CD4-positive, alpha-beta T cell (primary cell): Measurements from ENCODE around the gene TOMM5. TPM values are rescaled to one million over a fixed set of nuclear protein-coding genes. Genes with fewer than 3 reads are reported as not detected.

Source experiments
- ATAC-seq: fragments of 200-7000 bp; cut with Tn5 transposase; one replicate; pipeline ENCODE4 v1.10.0; 2022; ENCODE audit warnings: mild to moderate bottlenecking; ENCODE audit not compliant: poor library complexity
- CTCF ChIA-PET: fragments of 350-600 bp; sonication (Branson Sonifier 250); formaldehyde crosslinking; loops from one replicate; lab custom pipeline; 2021; ENCODE audit warnings: antibody characterized with exemption, inconsistent platforms; lab: Charles Lee
- POLR2A ChIA-PET: fragments of 350-600 bp; sonication (Branson Sonifier 250); formaldehyde crosslinking; loops from one replicate; lab custom pipeline; 2021; ENCODE audit warnings: antibody characterized with exemption, inconsistent platforms; lab: Charles Lee
- DNase-seq, 14 experiments: peaks; one replicate each; pipeline ENCODE4 v3.0.0-alpha.2; 2013 to 2020; ENCODE audit warnings: mixed read lengths in 2 of 14
- H3K27ac ChIP-seq, 2 donors: one replicate each; pipeline versions ENCODE4 v1.5.1 to v1.7.0; 2013; ENCODE audit warnings: low read length in 2 of 2, low read depth in 1 of 2, mild to moderate bottlenecking in 1 of 2
- H3K27me3 ChIP-seq, 2 experiments: 1 replicate in 1 of 2; 2 replicates in 1 of 2; pipeline versions ENCODE4 v1.6.1 to v1.7.0; 2013; ENCODE audit warnings: low read length in 2 of 2, control low read depth in 1 of 2, mild to moderate bottlenecking in 1 of 2, moderate library complexity in 1 of 2; ENCODE audit not compliant: insufficient read depth in 2 of 2, control insufficient read depth in 1 of 2
- H3K36me3 ChIP-seq: one replicate; pipeline ENCODE4 v1.6.1; 2013; ENCODE audit warnings: low read length, control low read depth; ENCODE audit not compliant: insufficient read depth
- H3K4me1 ChIP-seq: one replicate; pipeline ENCODE4 v1.6.1; 2013; ENCODE audit warnings: low read length, control low read depth; ENCODE audit not compliant: insufficient read depth
- H3K4me3 ChIP-seq: one replicate; pipeline ENCODE4 v1.5.1; 2013; ENCODE audit warnings: mild to moderate bottlenecking, low read length, moderate library complexity
- H3K9me3 ChIP-seq, 2 experiments: 1 replicate in 1 of 2; 2 replicates in 1 of 2; pipeline versions ENCODE4 v1.6.1 to v1.7.0; 2013; ENCODE audit warnings: low read length in 2 of 2, mild to moderate bottlenecking in 2 of 2, control low read depth in 1 of 2, moderate library complexity in 1 of 2; ENCODE audit not compliant: control insufficient read depth in 1 of 2, insufficient read depth in 1 of 2
- H3K27ac Mint-ChIP-seq: one replicate; pipeline ENCODE4 v1.8.0; 2020; ENCODE audit warnings: mixed read lengths
- H3K27me3 Mint-ChIP-seq: one replicate; pipeline ENCODE4 v1.8.0; 2021; ENCODE audit warnings: mixed read lengths
- H3K36me3 Mint-ChIP-seq: one replicate; pipeline ENCODE4 v1.8.0; 2021; ENCODE audit warnings: low read depth, mixed read lengths
- H3K4me1 Mint-ChIP-seq: one replicate; pipeline ENCODE4 v1.8.0; 2021; ENCODE audit warnings: low read depth, mixed read lengths
- H3K4me3 Mint-ChIP-seq: one replicate; pipeline ENCODE4 v1.8.0; 2020; ENCODE audit warnings: mild to moderate bottlenecking, mixed read lengths
- H3K9me3 Mint-ChIP-seq: one replicate; pipeline ENCODE4 v1.8.0; 2020; ENCODE audit warnings: mixed read lengths
- intact Hi-C, 2 experiments: fragments of 100-400 bp; cut with DNase I in 1 of 2; cut with micrococcal nuclease in 1 of 2; formaldehyde crosslinking; loops; one replicate each; pipeline versions ENCODE4 v1.15.1 to v1.9.0; 2023 to 2025; cut with DNase I, micrococcal nuclease
- total RNA-seq, 174 experiments: library from RNA in 2 of 174; stranded (reverse) in 2 of 174; gene quantifications; one replicate each; pipeline ENCODE4 v1.2.3 and lab custom pipeline; 2021 to 2026
- TF ChIP-seq, protein P1 (sequence below): fragments of 200-600 bp; IDR thresholded peaks from one replicate; pipeline ENCODE4 v1.8.0; 2022; ENCODE audit warnings: antibody characterized with exemption, mild to moderate bottlenecking

Gene TOMM5
- total RNA-seq, 2 experiments from 2014 or later = 31.4 to 35.3 TPM

DNA sequence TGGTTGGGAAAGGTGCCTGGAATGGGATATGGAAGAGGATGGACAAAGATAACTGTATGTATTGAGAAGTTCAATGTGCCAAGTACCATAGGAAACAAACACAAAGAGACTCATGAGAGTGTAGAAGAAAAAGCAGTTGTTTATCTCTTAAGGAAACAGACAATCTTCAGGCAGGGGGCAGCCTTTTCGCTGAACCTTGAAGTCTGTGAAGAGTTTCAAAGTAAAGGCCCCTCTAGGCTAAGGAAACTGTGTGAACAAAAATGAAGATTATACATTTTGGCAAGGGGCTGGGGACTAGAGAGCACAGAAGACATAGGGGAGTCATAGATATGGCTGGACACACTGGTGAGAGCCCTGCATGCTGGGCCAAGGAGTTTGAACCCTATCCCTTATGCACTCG lies 30.9 kb upstream of the TOMM5 start:
- Histone ChIP-seq H3K4me3 (no peak overlapping the region), H3K4me1 (no peaks in the 10 kb centered on the region), H3K27me3 (no peaks in the 10 kb centered on the region), H3K36me3 (no peaks in the 10 kb centered on the region), H3K9me3 (no peaks in the 10 kb centered on the region), H3K27ac (no peak overlapping the region)
- POLR2A ChIA-PET = no interaction called here
- Mint-ChIP-seq H3K9me3 (no peaks in the 10 kb centered on the region), H3K4me1 (no peaks in the 10 kb centered on the region), H3K27ac (no peak overlapping the region), H3K4me3 (no peak overlapping the region), H3K36me3 (no peaks in the 10 kb centered on the region), H3K27me3 (peaks cover 6% of the 10 kb centered on the region)
- CTCF ChIA-PET = no interaction called here
- DNase-seq (no peak), ATAC-seq (no peak)
- TF ChIP-seq, protein P1, sequence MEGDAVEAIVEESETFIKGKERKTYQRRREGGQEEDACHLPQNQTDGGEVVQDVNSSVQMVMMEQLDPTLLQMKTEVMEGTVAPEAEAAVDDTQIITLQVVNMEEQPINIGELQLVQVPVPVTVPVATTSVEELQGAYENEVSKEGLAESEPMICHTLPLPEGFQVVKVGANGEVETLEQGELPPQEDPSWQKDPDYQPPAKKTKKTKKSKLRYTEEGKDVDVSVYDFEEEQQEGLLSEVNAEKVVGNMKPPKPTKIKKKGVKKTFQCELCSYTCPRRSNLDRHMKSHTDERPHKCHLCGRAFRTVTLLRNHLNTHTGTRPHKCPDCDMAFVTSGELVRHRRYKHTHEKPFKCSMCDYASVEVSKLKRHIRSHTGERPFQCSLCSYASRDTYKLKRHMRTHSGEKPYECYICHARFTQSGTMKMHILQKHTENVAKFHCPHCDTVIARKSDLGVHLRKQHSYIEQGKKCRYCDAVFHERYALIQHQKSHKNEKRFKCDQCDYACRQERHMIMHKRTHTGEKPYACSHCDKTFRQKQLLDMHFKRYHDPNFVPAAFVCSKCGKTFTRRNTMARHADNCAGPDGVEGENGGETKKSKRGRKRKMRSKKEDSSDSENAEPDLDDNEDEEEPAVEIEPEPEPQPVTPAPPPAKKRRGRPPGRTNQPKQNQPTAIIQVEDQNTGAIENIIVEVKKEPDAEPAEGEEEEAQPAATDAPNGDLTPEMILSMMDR = no peak
- intact Hi-C loops = no loop called here

- Histone ChIP-seq H3K9me3 (no peaks in the 10 kb centered on the region), H3K4me3 (no peak overlapping the region), H3K36me3 (no peaks in the 10 kb centered on the region), H3K27ac (no peak overlapping the region), H3K4me1 (peaks cover 3% of the 10 kb centered on the region), H3K27me3 (no peaks in the 10 kb centered on the region)
- H3K4me1 Mint-ChIP-seq = no peaks in the 10 kb centered on the region
- no peak for DNase-seq
- no peak overlapping the region for H3K4me3 Mint-ChIP-seq
- TF ChIP-seq, protein P1 = no peak
- ChIA-PET CTCF (no interaction called here), POLR2A (no interaction called here)
- ATAC-seq = no peak
- H3K36me3 Mint-ChIP-seq = no peaks in the 10 kb centered on the region
- no peak overlapping the region for H3K27ac Mint-ChIP-seq
- H3K9me3 Mint-ChIP-seq = no peaks in the 10 kb centered on the region
- H3K27me3 Mint-ChIP-seq = peaks cover 6% of the 10 kb centered on the region
- intact Hi-C loops = no loop called here
These were observed 30.1 kb upstream of the TOMM5 start for GRCh38 chr9:37622462-37622861.

DNA sequence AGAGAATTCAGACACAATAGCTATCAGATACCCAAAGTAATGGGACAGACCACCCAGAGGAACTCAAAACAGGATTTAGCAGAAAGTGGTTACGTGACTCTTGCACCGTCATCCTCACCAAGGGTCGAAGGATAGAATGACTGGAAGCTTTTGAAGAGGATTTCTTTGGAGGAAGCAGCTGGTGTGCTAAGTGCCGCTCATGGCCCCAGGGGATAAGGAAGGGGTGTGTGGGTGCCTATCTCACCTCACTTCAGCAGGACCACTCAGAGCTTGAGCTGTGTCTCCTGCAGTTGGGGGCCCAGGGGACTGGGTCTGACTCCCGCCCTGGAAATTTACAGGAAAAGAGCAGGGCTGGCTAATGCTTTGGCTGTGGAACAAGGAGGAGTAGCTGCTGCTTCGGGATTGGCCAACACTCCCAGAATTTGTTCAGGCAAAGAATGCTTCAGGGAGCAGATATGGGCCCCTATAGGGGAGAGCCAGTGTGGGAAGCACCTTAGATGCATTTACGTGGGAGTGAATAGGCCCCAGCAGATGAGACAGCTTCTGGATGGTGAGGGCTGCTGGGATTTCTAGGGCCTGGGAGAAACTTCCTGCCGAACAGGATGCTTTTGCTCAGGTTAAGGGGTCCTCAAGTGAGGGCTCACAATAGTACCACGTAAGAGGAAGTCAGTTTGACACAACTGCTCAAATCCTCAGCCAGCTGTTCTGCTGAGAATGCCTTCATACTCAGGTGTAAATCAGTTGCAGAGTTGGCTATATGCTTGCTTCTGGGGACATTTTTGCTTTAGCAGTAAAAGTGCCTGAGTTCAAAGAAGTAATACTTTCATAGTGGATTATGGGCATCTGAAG lies 29.1 kb upstream of the TOMM5 start:
- Mint-ChIP-seq H3K27ac (no peak overlapping the region), H3K9me3 (no peaks in the 10 kb centered on the region), H3K4me1 (no peaks in the 10 kb centered on the region), H3K36me3 (no peaks in the 10 kb centered on the region), H3K4me3 (no peak overlapping the region), H3K27me3 (peaks cover 6% of the 10 kb centered on the region)
- ChIA-PET POLR2A (no interaction called here), CTCF (no interaction called here)
- Histone ChIP-seq H3K4me1 (peaks cover 3% of the 10 kb centered on the region), H3K27me3 (no peaks in the 10 kb centered on the region), H3K36me3 (no peaks in the 10 kb centered on the region), H3K4me3 (no peak overlapping the region), H3K9me3 (no peaks in the 10 kb centered on the region), H3K27ac (no peak overlapping the region)
- DNase-seq (no peak), ATAC-seq (no peak)
- TF ChIP-seq, protein P1 = no peak
- intact Hi-C loops = no loop called here
